Measurements from ENCODE around the gene PTPRD.
A peak's percentile ranks its signal among the peaks of the same experiment; 100 is the strongest.

The PTPRD gene

DNA sequence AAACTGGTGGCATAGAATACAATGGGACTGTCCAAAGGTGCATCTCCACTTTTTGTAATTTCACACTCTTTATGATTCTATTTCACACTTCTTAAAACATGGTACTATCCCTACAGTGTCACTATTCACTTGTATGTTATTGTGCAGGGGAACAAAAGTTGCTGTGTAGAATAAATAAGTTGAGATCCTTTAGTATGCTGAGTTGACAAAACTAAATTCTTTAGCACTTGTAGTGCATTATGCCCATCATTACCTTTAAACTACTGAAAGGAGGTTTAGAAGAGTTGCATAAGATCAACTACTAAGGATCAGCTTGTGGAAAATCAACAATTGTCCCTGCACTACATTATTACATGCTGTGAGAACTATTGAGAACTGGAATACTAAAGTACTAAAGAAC, 1380.9 kb downstream of the PTPRD start:
- no peak for DNase-seq

DNA sequence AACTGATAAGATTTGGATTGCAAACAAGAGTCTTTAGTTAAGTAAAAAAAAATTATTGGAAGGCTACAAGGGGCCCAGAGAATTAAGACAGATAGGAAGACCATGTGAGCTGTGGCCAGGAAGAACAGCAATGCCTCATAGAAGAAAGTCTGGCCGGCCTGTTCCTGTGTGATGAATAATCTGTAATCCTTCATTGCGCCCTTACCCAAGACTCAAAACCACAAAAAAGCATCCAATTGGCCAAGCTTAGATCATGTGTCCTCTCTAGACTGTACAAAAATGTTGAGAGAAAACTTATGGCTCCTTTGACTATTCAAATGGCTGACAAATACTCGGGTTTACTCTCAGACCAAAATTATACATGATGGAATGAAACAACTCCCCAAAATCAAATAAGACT, 1383.5 kb downstream of the PTPRD start:
- no peak for DNase-seq

DNA sequence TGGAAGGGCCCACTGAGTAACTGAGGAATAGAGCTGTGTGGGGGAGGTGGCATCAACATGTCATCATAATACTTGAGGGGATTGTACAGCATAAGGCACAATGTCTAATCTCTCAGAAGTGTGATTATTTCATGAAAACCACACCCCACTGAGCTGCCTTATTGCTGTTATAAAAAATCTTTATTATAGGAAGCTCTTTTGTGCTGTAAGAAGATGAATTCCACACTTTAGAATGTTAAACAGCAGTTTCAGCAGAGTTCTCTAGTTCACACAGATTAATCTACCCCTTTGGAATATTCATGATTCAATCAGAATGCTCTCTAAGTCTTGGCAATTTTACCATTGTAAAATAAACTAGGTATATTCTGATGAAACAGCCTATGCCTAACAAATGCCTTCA, 1389.6 kb downstream of the PTPRD start:
- DNase-seq, result no peak

DNA sequence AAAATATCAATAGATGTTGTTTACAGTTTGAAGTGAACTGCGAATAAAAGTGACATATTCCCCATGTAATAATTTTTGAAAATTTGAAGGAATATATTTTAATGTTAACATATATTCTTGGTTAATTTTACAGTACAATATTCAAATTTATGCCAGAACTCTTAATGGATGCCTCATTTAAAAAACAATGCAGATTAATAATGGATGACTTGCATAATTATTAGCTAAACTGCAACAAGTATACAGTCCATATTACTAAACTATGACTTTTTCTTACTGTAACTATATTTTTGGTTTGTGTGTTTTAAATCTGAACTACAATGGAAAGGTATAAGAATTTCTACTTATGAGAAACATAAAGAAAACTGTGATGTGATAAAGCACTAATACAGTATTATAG, 1390.1 kb downstream of the PTPRD start:
- no peak for DNase-seq

DNA sequence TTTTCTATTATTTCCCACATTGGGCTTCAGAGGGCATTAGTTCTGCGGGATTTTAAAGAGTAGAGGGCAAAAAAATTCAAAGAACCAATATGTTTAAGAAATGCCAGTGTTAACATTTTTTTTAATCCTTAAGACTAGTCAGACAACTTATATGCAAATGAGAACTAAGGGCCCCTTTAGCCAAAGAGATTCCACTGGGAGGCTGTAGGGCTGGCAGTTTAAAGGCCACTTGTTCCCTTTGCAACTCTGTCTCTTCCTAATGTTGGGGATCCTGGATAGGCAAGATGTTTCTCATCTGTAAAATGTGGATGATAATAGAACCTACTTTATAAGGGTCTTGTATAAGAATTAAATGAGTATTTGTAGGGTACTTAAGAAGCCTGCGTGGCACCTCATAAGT, 1395.9 kb downstream of the PTPRD start:
- no peak for DNase-seq

DNA sequence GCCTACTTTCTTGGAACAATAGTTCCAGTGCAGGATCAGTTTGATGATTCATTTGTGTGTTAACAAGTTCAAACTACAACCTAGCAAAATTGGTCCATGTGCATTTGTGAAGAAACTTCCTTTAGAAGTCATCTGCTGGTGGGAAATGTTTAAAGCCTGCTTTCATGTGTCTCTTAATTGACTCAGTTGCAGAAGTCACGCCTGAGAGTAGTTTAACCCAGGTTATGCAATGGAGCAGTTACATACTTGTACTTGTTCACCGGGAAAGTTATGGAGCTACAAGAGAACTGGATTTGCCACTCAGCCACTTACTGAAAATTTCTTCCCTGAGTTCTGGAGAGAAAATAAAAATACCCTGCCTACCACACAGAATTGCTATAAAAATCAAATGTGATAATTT, 1397.8 kb downstream of the PTPRD start:
- no peak for DNase-seq

DNA sequence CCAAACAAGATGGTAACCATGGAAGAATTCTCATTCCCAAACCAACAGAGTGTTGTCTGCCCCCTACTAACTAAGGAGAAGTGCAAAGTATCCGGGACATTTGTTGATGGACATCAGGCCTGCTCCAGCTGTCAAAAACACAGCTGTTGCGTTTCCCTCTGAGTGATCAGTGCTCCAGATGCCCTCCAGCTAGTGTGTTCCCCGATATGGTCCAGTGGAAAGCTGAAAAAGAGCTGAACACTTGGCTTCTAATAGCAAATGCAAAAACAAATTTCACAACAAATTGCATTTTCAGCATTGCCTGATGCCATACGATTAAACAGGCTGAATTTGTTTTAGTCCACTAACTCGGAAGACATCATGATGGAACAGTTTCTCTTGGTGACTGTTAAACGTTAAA, 1398.7 kb downstream of the PTPRD start:
- peak; percentile 36 for DNase-seq

DNA sequence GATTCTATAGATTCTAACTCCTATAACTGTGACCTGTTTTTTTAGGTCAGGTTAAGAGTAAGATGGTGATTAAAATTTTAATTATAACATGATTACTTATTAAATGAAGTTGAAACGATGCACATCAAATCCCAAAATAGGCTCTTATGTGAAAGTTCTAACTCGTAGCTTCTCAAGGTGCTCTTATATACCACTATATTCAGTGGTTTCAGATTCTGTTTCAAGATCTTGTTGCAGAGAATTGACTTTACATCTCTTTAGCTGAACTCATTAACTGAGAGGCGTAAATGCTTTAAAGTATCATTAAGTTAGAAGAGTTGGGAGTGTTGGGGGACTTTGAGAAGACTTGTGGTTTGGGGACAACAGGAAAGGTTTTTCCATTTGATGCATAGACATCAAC, 1399.8 kb downstream of the PTPRD start:
- no peak for DNase-seq

DNA sequence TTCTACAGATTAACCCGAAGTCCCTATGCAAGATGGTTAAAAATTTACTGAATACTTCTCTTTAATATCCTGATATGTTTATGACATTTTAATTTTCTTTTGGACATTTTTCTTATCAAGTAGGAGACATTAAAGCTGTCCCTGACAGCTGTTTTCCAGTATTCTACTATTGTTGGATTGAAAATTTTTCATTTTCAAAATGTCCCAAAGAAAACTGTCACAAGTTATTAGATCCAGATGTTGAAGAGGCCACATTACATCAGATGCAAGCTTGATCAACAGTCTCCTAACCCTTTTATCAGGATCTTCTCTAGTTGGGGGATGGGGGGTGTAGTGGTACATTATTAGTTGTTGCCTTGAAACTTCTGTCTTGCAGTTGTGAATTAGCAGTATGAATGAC, 1410.5 kb downstream of the PTPRD start:
- DNase-seq, result no peak

DNA sequence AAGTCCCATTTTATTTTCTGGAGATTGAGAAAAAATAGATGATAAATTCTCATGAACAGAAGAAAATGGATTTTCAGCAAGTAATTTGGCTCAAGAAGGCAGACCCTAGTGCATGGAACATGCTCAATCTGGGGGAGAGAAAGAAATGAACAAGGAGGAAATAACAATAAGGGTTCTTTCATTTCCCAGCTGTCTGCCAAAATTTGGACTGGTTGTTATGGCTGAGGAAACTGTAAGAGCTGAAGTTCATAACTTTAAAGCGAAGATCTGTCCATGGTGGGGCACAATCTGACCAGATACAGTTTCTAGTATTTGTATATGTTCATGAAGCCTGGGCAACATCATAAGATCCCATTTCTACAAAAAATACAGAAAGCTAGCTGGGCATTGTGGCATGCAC, 1426.7 kb downstream of the PTPRD start:
- no peak for DNase-seq

DNA sequence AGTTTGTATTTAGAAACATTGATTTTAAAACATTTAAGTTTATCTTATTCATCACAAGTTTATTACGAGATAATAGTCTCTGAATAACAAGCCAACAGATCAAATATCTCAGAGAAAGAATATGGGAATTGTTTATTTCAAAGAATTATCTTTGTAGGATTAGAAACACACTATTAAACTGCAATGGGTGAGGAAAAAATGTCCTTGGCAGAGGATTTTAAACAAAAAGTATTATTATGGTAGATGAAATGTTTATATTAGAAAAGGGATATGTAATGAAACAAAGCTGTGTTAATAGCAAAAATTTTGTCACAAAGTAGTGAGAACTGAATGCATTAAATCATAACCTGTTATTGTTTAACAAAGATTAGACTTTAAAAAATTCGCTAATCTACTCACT, 1430.4 kb downstream of the PTPRD start:
- DNase-seq, result no peak

DNA sequence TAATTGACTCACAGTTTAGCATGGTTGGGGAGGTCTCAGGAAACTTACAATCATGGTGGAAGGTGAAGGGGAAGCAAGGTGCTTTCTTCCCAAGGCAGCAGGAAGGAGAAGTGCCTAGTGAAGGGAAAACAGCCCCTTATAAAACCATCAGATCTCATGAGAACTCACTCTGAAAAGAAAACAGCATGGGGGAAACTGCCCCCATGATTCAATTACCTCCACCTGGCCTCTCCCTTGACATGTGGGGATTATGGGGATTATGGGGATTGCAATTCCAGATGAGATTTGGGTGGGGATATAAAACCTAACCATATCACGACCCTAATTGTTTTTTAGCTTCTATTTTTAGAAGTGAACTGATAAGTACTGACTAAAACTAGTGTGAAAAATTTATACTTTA, 1435.7 kb downstream of the PTPRD start:
- DNase-seq, result no peak

DNA sequence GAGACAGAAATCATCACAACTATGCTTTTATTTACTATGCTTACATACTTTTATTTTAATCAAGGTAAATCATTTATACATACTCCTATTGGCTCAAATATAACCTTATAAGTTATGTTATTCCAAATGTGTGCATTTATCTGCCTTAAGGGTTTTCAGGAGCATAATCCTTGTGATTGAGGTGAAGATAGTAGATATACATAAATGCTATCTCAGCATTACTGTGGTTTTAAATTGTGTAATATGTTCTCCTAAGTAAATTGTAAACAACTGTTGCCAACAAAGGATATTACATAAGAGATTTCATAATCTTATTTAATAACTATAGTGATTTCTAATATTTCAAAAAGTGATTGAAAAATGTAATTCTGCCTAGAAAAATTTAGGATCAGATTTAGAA, 1438.4 kb downstream of the PTPRD start:
- DNase-seq, result no peak

DNA sequence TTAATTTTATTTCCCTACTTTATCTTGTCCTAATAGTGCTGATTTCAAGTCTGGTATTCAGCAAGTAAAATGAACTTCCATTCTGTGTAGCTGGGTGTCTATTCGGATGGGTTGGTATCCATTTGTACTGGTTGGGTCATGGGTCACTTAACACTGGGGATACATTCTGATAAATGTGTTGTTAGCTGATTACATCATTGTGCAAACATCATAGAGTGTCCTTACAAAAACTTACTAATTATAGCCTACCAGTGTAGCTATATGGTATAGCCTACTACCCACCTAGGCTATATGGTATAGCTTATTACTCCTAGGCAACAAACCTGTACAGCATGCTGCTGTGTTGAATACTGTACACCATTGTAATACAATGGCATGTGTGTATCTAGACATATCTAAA, 1439.5 kb downstream of the PTPRD start:
- DNase-seq, result no peak

DNA sequence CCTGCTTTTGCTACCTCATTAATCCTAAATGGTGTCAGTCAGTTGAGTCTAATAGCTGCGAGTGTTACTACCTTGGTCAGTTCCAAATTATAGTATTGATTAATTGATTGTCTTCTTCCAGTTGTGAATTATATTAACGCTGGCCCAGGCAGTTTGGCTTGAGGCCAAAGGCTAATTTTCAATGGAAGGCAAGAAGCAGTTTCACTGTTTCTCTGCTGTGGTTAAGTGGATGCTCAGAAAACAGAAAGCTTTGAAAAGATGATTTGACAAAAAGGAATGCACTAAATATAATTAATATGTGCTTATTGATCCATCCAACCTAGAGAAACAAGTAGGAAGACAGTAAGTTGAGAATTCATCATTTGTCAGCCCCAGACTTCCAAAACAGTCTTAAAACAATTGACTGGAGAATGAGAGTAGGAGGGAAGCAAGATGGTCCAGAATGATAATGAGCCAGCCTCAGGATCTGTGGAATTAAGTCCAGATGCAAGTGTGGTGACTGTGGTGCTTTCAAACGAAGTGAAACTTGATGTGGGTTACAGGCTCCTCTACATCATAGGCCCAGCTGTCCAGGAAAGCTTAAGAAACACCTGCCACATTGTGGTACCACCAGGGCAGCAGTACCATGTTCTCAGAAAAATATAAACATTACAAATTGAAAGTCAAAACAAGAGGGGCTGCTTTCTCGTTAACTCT, 1442.2 kb downstream of the PTPRD start:
- no peak for DNase-seq

DNA sequence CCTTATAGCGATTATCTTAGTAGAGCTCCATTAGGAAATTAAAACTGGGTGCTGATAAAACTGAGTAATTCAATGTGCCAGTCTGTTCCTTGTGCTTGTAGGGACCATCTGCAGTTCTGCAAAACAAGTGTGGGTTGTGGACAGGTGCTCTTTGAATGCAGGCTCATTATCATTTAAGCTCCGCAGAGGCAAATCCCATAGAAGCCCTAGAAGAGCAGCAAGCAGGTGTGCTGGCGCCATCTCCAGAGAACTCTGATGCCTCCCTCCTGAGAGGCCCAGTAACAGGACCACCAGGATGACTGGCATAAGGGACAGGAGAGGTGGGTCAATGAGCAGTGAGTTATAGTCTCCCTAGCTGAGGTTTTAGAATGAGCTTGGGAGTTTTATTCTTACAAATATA, 1470.8 kb downstream of the PTPRD start:
- DNase-seq, result no peak

DNA sequence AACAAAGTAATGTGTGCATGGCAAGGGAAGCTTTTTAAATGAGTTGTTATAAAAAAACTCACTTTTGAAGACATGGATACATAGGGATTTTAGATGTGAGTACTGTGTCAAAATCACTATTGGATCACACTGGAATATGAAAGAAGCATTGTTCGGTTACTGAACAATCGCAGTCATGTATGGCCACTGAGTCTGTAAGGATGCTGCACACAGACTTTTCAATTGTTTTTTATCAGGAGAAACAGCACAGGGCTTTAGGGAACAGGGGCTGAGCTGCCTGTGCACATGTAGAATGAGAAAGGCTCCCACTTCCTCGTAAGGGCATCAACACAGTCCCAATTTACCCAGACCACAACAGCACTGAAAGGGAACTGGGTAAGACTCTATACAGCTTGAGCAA, 1479.3 kb downstream of the PTPRD start:
- DNase-seq, result no peak

DNA sequence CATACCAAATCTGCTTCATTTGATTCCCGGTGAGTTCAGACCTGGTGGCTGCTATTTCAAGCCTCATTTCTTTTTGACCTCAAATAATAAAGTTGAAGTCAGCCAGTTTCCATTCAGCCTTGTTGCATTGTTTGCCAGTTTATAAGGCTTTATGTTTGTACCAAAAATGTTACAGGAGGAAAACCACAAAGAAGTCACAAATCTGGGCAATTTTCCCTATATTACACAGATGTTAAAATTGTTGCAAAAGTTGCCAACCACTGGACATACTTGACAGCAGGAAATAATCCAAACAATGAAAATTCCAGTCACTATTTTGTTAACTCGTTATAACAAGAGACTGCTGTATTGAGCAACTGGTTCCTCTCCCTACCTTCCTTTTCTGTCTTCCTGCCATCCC, 1488.2 kb downstream of the PTPRD start:
- no peak for DNase-seq

DNA sequence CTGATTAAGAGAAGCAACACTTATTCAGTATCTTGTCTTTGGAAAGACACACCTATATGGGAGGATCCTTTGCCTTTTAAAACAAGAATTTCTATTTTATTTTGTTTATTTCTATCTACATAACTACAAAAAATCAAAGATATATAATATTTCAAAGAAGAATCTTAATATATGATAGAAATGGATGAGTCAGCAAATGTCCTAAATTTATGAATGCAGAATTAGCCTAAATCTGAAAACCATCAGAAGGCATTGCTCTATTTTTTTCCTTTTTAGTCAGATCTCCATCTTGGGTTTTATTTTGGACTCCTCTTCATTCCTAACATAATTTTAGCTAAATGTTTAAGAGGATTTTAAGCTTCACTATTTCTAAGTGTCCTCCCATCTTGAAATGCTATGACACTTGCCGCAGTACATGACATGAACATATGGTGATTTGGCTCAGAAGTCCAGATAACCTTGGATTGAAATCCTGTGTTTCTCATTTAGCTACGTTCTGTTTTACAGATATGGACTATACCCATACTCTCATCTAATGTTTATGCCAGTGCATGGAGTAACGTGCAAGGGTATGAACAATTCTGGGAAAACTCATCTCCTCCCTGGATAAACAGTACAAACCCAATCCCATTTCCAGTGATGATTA, 1490.4 kb downstream of the PTPRD start:
- no peak for DNase-seq

DNA sequence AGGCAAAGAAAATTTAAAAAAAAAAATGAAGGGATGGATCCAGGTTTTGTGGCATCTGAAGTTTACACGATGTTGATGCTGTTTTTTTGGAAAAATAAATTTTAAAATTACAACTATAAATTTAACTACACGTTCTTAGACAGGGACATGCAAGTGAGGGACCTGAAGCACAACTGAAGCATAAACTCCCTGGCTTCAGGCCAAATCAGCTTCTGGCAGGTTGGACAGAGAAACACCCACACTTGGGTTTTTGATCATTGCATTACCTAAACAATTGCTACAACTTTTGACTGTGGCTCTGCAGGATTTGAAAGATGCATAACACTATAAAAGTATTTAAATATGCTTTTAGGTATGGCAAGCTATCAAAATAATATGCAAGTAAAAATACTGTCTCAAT, 1494.9 kb downstream of the PTPRD start:
- DNase-seq, result no peak

DNA sequence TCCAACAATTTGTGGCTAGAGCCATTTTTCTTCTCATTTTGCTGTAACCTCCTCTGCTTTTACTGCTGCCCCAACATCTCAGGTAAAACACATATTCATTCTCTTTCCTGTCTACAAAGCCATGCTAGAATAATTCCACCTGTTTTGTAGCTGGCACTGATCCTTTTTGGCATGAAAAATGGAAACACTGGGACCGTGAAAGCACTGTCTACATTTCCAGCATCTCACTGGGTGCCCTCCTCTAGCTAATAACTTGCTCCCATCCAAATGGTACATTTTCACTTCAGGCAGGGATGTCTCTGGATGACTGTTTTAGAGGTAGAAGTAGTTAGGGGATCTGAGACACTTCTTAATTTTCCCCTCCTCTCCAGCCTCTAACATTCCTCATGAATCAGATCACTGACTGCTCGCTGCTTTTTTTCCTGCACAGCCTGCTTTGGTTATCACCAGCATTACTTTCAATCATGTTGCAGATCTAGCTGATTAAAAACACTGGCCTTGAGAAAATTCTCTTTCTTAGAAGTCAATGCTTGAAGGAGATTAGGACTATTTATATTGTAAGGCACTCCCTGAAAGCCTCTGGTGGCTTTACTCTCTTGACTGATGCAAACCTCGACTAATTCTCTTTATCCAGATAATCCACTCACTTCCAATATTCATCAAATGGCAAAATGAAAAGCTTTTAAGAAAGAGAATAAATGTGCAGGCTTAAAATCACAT, 1500.6 kb downstream of the PTPRD start:
- DNase-seq, result no peak

DNA sequence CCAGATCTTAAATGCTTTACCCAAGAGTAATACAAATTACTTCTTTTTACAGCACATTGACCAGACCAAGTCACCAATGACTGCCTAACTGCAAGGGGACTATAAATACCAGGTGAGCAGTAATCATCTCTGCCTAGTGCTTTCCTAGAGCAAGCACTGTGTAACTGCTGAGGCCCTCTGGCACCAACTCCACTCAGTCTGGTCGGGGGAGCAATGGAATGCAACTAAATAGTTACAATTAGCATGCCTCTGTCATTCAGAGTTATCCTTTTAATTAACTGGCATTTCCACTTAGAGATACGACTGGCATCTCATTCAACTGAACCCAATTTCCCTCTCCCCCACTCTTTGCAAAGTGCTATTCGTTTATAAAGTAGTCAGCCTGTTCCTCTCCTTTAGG, 1504.2 kb downstream of the PTPRD start:
- no peak for DNase-seq

DNA sequence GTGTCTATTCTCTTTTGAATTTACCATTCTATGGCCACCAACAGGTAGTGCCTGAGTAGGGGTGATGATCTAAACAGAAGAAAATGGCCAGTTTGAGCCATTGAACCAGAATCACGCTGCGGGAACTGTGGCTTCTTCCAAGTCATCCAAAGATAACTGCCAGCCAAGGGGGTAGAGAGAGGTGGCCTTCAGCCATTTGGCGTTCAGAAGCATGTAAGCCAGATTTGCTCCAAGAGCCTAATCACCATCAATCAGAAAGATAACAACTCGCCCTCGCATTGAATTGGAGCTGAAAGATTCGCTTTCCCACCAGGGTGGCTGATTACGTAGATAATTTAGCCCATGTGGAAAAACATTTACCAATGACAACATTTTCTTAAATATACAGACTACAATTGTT, 1510.5 kb downstream of the PTPRD start:
- DNase-seq, result no peak

DNA sequence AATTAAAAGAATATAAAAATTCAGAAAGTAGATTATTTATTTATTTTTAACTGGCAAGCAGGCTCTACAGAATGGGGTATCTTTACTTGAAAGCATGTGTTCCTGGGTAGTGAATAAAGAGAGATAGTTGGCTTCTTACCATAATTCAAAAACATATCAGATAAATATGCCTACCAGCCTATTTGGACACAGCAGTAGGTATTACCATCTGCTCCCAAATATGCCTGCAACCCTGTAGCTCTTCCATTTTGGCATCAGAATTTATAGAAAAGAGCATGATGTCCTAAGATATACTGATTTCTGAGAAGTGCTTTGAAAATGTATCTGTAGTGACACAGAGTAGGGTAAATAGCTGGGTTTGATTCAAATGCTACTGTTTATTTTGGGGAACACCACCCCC, 1512.7 kb downstream of the PTPRD start:
- DNase-seq, result no peak

DNA sequence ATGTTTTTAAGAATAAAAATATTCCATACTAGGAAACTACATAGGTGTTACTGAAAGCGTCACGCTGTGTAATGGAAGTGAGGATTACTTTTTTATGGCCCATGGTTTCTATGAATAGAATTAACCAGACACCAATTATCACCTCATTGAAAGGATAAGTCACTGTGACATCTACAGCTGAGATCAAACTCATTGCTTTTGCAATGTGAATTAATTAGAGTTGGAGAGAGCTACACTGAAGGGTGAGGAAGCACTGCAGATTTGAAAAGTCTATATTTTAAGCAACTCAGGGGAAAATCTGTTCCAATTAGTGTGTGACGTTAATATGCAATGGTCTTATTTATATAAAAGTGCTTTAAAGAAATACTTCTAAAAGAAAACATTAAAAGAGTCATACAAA, 1513.2 kb downstream of the PTPRD start:
- DNase-seq, result no peak
